HepG2 (cell line): ENCODE results near the gene ADM. TPM values are rescaled to one million over a fixed set of nuclear protein-coding genes. Genes with fewer than 3 reads are reported as not detected.

Source experiments
- ATAC-seq: fragments of 200-7000 bp; cut with Tn5 transposase; 3 replicates; pipeline ENCODE4 v1.9.1; 2020; ENCODE audit warnings: mild to moderate bottlenecking, moderate library complexity
- BruUV-seq: library from RNA; stranded (reverse); fragments of 400-500 nt; replicated peaks from 2 replicates; lab custom pipeline; 2021; lab: Mats Ljungman, UMichigan
- CTCF ChIA-PET: fragments of 300-600 bp; formaldehyde crosslinking; extraction: SDS; loops from one replicate; lab custom pipeline; 2021; ENCODE audit warnings: low total read pairs, inconsistent platforms, low intra/inter-chr PET ratio; lab: Yijun Ruan, JAX
- POLR2A ChIA-PET: fragments of 350-600 bp; sonication (Branson Sonifier 250); formaldehyde crosslinking; loops from one replicate; lab custom pipeline; 2020; ENCODE audit warnings: antibody characterized with exemption, inconsistent platforms; lab: Yijun Ruan, JAX
- DNase-seq: peaks from one replicate; pipeline ENCODE4 v3.0.0-alpha.2; 2015; ENCODE audit warnings: low spot score
- FAIRE-seq: peaks from 3 replicates; lab custom pipeline; 2011; peaks lifted over from hg19 to GRCh38; lab: Jason Lieb, UNC
- H2AFZ ChIP-seq: one replicate; pipeline ENCODE4 v1.6.1; 2011; ENCODE audit warnings: low read length, inconsistent platforms
- H3K27ac ChIP-seq: fragments of 300-600 bp; 3 replicates; pipeline ENCODE4 v1.8.0; 2011; ENCODE audit warnings: mixed run types, mild to moderate bottlenecking, mixed read lengths, low read length, inconsistent platforms; ENCODE audit not compliant: insufficient read depth; ENCODE audit errors: extremely low read length
- H3K27me3 ChIP-seq, 2 experiments: fragments of 200-600 bp in 1 of 2; 2 replicates in 1 of 2; 3 replicates in 1 of 2; pipeline versions ENCODE4 v1.6.0 to v1.8.0; 2011; ENCODE audit warnings: low read length in 2 of 2, mild to moderate bottlenecking in 2 of 2, moderate library complexity in 2 of 2, inconsistent platforms in 1 of 2; ENCODE audit not compliant: insufficient read depth in 2 of 2, control insufficient read depth in 1 of 2
- H3K36me3 ChIP-seq, 2 experiments: fragments of 200-600 bp in 1 of 2; replicated peaks in 1 of 2; 2 replicates in 1 of 2; 3 replicates in 1 of 2; pipeline versions ENCODE4 v1.5.1 to v1.8.0; 2011; ENCODE audit warnings: low read length in 2 of 2, inconsistent platforms in 1 of 2; ENCODE audit not compliant: insufficient read depth in 2 of 2, control insufficient read depth in 1 of 2
- H3K4me1 ChIP-seq: 2 replicates; pipeline ENCODE4 v1.5.1; 2012; ENCODE audit warnings: low read length, inconsistent platforms; ENCODE audit not compliant: insufficient read depth
- H3K4me2 ChIP-seq: 2 replicates; pipeline ENCODE4 v1.6.0; 2011; ENCODE audit warnings: low read depth, low read length, inconsistent platforms
- H3K4me3 ChIP-seq, 3 experiments: fragments of 200-600 bp in 1 of 3; sonication (generic), shearing (Covaris generic) in 1 of 3; replicated peaks in 1 of 3; 2 replicates each; pipeline ENCODE4 v1.5.1; 2011 to 2016; ENCODE audit warnings: low read length in 3 of 3, inconsistent platforms in 2 of 3, low read depth in 2 of 3, mild to moderate bottlenecking in 2 of 3, control low read depth in 1 of 3, mixed read lengths in 1 of 3; ENCODE audit not compliant: insufficient read depth in 1 of 3
- H3K79me2 ChIP-seq: one replicate; pipeline ENCODE4 v1.6.1; 2011; ENCODE audit warnings: low read length, inconsistent platforms; ENCODE audit not compliant: insufficient read depth
- H3K9ac ChIP-seq: 2 replicates; pipeline ENCODE4 v1.6.0; 2011; ENCODE audit warnings: mild to moderate bottlenecking, low read depth, low read length, inconsistent platforms; ENCODE audit not compliant: insufficient read depth
- H3K9me3 ChIP-seq: 2 replicates; pipeline ENCODE4 v1.5.1; 2012; ENCODE audit warnings: mild to moderate bottlenecking, low read length
- H4K20me1 ChIP-seq: 2 replicates; pipeline ENCODE4 v1.6.0; 2011; ENCODE audit warnings: inconsistent platforms, mild to moderate bottlenecking, low read length, moderate library complexity; ENCODE audit not compliant: insufficient read depth
- AHR ChIP-seq: IDR thresholded peaks from 2 replicates; pipeline ENCODE4 v1.6.1; 2018; ENCODE audit warnings: missing genetic modification reagents, missing compliant biosample characterization
- DPF2 ChIP-seq: sonication (generic); formaldehyde crosslinking; IDR thresholded peaks from 2 replicates; pipeline ENCODE4 v1.4.0; 2020; ENCODE audit warnings: mild to moderate bottlenecking, low read depth, missing genetic modification reagents, borderline replicate concordance
- E2F1 ChIP-seq: sonication (generic); formaldehyde crosslinking; IDR thresholded peaks from 2 replicates; pipeline ENCODE4 v1.5.0; 2020; ENCODE audit warnings: missing genetic modification reagents
- ETV6 ChIP-seq: sonication (generic); formaldehyde crosslinking; conservative IDR thresholded peaks from 2 replicates; pipeline ENCODE4 v1.4.0; 2020; ENCODE audit warnings: missing genetic modification reagents
- GATAD1 ChIP-seq: IDR thresholded peaks from 2 replicates; pipeline ENCODE4 v1.6.1; 2016; ENCODE audit warnings: missing genetic modification reagents, missing compliant biosample characterization
- GFI1 ChIP-seq: sonication (generic); formaldehyde crosslinking; IDR thresholded peaks from 2 replicates; pipeline ENCODE4 v1.5.0; 2020; ENCODE audit warnings: missing genetic modification reagents, mild to moderate bottlenecking, borderline replicate concordance
- KDM2A ChIP-seq: sonication (generic); formaldehyde crosslinking; IDR thresholded peaks from 2 replicates; pipeline ENCODE4 v1.4.0; 2020; ENCODE audit warnings: low read depth, missing genetic modification reagents, borderline replicate concordance
- KLF15 ChIP-seq: sonication (generic); formaldehyde crosslinking; IDR thresholded peaks from 2 replicates; pipeline ENCODE4 v1.8.1; 2023; ENCODE audit warnings: borderline replicate concordance, mild to moderate bottlenecking, inconsistent platforms, missing genetic modification reagents, mixed read lengths
- MAX ChIP-seq: IDR thresholded peaks from 2 replicates; pipeline ENCODE4 v1.6.1; 2012; ENCODE audit warnings: inconsistent platforms
- NCOA5 ChIP-seq: sonication (generic); formaldehyde crosslinking; IDR thresholded peaks from 2 replicates; pipeline ENCODE4 v1.4.0; 2020; ENCODE audit warnings: missing genetic modification reagents
- NFIB ChIP-seq: sonication (generic); formaldehyde crosslinking; IDR thresholded peaks from 2 replicates; pipeline ENCODE4 v1.9.0; 2021; ENCODE audit warnings: missing genetic modification reagents, mild to moderate bottlenecking, borderline replicate concordance
- NKX3-1 ChIP-seq: sonication (generic); formaldehyde crosslinking; IDR thresholded peaks from 2 replicates; pipeline ENCODE4 v1.5.0; 2020; ENCODE audit warnings: missing genetic modification reagents
- RBM22 ChIP-seq: fragments of 200-400 bp; formaldehyde crosslinking; optimal IDR thresholded peaks from 2 replicates; pipeline ENCODE3; 2017; ENCODE audit warnings: mild to moderate bottlenecking, low read length, moderate library complexity
- RFX3 ChIP-seq: IDR thresholded peaks from 2 replicates; pipeline ENCODE4 v1.6.1; 2016; ENCODE audit warnings: missing biosample characterization, missing genetic modification reagents
- SP2 ChIP-seq: sonication (generic); formaldehyde crosslinking; IDR thresholded peaks from 2 replicates; pipeline ENCODE4 v1.5.1; 2020; ENCODE audit warnings: mild to moderate bottlenecking, missing genetic modification reagents
- TFDP2 ChIP-seq: sonication (generic); formaldehyde crosslinking; IDR thresholded peaks from 2 replicates; pipeline ENCODE4 v1.4.0; 2020; ENCODE audit warnings: missing genetic modification reagents
- ZMAT5 ChIP-seq: sonication (generic); formaldehyde crosslinking; IDR thresholded peaks from 2 replicates; pipeline ENCODE4 v1.5.0; 2020; ENCODE audit warnings: mild to moderate bottlenecking, low read depth, missing genetic modification reagents, borderline replicate concordance
- ZNF143 ChIP-seq: sonication (generic); formaldehyde crosslinking; IDR thresholded peaks from 2 replicates; pipeline ENCODE4 v1.4.0; 2020; ENCODE audit warnings: missing genetic modification reagents
- ZNF749 ChIP-seq: sonication (generic); formaldehyde crosslinking; IDR thresholded peaks from 2 replicates; pipeline ENCODE4 v1.8.0; 2022; ENCODE audit warnings: mild to moderate bottlenecking, missing genetic modification reagents, moderate library complexity, borderline replicate concordance
- ZNF766 ChIP-seq: sonication (generic); formaldehyde crosslinking; IDR thresholded peaks from 2 replicates; pipeline ENCODE4 v1.5.0; 2020; ENCODE audit warnings: missing genetic modification reagents, borderline replicate concordance
- ZSCAN12 ChIP-seq: sonication (generic); formaldehyde crosslinking; IDR thresholded peaks from 2 replicates; pipeline ENCODE4 v1.9.0; 2021; ENCODE audit warnings: mild to moderate bottlenecking, missing genetic modification reagents
- ZSCAN5A ChIP-seq: sonication (generic); formaldehyde crosslinking; IDR thresholded peaks from 2 replicates; pipeline ENCODE4 v1.8.0; 2022; ENCODE audit warnings: mild to moderate bottlenecking, missing genetic modification reagents, borderline replicate concordance
- WGBS: methylation state at CpG from one replicate; pipeline ENCODE4 v1.1.6; 2017; ENCODE audit warnings: low lambda C conversion rate; 5-methylcytosine and 5-hydroxymethylcytosine counted together
- in situ Hi-C: cut with HindIII; loops from 2 replicates; pipeline ENCODE4 v1.10.0; 2017; ENCODE audit warnings: low pct_unique_long_range_greater_than_20kb; ENCODE audit not compliant: extremely low pct_ligation_motif_present
- intact Hi-C: fragments of 100-400 bp; cut with micrococcal nuclease; formaldehyde crosslinking; loops from one replicate; pipeline ENCODE4 v1.10.0; 2022; ENCODE audit not compliant: unreplicated experiment
- polyA plus RNA-seq, 8 experiments: library from polyadenylated mRNA; depleted of rRNA in 3 of 8; stranded (reverse) in 7 of 8; unstranded in 1 of 8; fragments of >200 nt; fragmentation: Illumina TruSeq in 4 of 8; extraction: Trizol in 4 of 8; gene quantifications; 2 replicates each; pipeline versions ENCODE4 v1.2.1 to v1.2.3, GENCODE V29; 2011 to 2016; ENCODE audit warnings: low read depth in 4 of 8, missing spikeins in 1 of 8, mixed read lengths in 1 of 8; ENCODE audit not compliant: insufficient read depth in 1 of 8
- total RNA-seq, 5 experiments: library from RNA; depleted of rRNA; stranded (reverse); fragments of >200 nt; fragmentation: Illumina TruSeq; extraction: Trizol; gene quantifications; 2 replicates each; pipeline ENCODE4 v1.2.3, GENCODE V29; 2016; ENCODE audit warnings: low read depth in 1 of 5

The ADM gene
- total and polyA plus RNA-seq, 2 of the 13 experiments (the other 11 are each of a cell fraction or from before 2014, with no cell fraction given) = 10.7 to 26.1 TPM

DNA sequence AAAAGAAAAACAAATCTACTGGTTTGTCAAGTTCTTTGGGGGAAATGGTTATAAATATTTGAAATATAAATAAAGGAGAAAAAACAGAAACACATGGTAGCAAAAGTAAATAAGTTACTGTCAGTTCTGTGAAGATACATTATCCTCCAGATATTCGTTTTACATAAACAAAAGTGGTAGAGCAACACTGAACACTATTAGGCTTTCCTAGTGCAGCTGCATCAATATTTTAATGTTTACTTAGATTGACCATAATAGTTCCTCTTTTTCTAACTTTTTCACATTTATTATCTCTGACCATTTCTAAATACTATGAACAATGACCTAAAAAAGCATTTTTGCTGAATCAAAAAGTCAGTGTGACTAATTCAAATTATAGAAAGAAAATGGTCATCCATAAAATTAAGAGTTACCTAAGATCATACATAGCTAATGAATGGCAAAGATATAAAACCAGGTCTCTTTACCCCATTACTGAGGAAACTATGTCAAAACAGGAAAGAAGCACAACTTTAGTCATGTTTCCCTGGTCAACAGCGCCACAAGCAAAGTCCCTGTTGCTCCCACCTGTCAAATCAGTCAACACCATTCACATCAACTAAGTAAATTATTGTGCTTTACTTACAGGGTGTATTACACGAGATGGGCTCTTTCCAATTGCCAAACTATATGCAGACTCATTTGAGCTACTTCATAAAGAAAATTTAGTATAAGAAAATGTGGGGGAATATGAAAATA lies 49.3 kb upstream of the ADM start (continued):
- TF ChIP-seq ETV6 (no peak), TFDP2 (CRISPR knock-in tag) (no peak), DPF2 (no peak), E2F1 (CRISPR knock-in tag) (no peak), AHR (no peak), ZMAT5 (CRISPR knock-in tag) (no peak), NFIB (CRISPR knock-in tag) (no peak), ZNF749 (no peak), NCOA5 (no peak)

DNA sequence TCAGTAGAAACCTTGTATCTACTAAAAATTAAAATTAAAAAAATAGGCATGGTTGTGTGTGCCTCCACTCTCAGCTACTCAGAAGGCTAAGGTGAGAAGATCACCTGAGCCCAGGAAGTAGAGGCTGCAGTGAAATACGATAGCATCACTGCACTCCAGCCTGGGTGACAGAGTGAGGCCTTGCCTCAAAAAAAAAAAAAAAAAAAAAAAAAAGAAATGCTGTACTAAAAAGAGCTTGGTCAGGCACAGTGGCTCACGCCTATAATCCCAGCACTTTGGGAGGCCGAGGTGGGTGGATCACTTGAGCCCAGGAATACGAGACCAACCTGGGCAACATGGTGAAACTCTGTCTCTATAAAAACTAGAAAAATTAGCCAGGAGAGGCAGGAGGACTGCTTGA lies 47.4 kb upstream of the ADM start:
- ATAC-seq = no peak
- TF ChIP-seq ZSCAN12 (CRISPR knock-in tag) = no peak
- no peak for TF ChIP-seq RFX3
- TF ChIP-seq RBM22 = no peak
- no peak for TF ChIP-seq KLF15 (CRISPR knock-in tag)
- no peak for TF ChIP-seq ZSCAN5A
- no peak for TF ChIP-seq NKX3-1 (CRISPR knock-in tag)
- TF ChIP-seq KDM2A (CRISPR knock-in tag) = no peak
- TF ChIP-seq ZNF143 = no peak
- TF ChIP-seq GATAD1 (CRISPR knock-in tag) = no peak
- no peak for TF ChIP-seq SP2 (CRISPR knock-in tag)
- no peak for TF ChIP-seq ZNF766 (CRISPR knock-in tag)
- no peak for TF ChIP-seq MAX
- no peak for TF ChIP-seq GFI1 (CRISPR knock-in tag)

More for the DNA sequence above, 47.4 kb upstream of the ADM start:
- H4K20me1 ChIP-seq = 0 out of 2 replicates have a peak, but pooled peaks cover 3% of the 10 kb centered on the region
- no peak overlapping the region for H3K4me3 ChIP-seq
- FAIRE-seq = no peak
- intact Hi-C loops (no loop called here), in situ Hi-C loops (no loop called here)
- no peak overlapping the region for H3K9ac ChIP-seq
- no TSS peak for BruUV-seq
- no peak for DNase-seq
- no peak overlapping the region for H3K27ac ChIP-seq
- no peaks in the 10 kb centered on the region for H3K9me3 ChIP-seq
- H2AFZ ChIP-seq = no peak overlapping the region
- WGBS = 98% methylated on average over 4 of the region's 4 CpGs
- H3K27me3 ChIP-seq = no peaks in the 10 kb centered on the region
- H3K4me2 ChIP-seq = no peak overlapping the region
- POLR2A ChIA-PET = no interaction called here
- no peaks in the 10 kb centered on the region for H3K36me3 ChIP-seq
- H3K4me1 ChIP-seq = peaks cover 28% of the 10 kb centered on the region
- CTCF ChIA-PET = no interaction called here
- peaks cover 7% of the 10 kb centered on the region for H3K79me2 ChIP-seq
